GM19351 (cell line): ENCODE data around the gene SLC35B1.
"Not testable (repeated sequence)": the region's sequence is repeated elsewhere in the genome, so short reads cannot be mapped to it uniquely, and the experiment has no call there.

Source experiments
- ATAC-seq: cut with Tn5 transposase; IDR thresholded peaks from one replicate; pipeline ENCODE4 v1.9.1; 2021; ENCODE audit warnings: mild to moderate bottlenecking, moderate library complexity; ENCODE audit not compliant: unreplicated experiment

Gene SLC35B1

DNA sequence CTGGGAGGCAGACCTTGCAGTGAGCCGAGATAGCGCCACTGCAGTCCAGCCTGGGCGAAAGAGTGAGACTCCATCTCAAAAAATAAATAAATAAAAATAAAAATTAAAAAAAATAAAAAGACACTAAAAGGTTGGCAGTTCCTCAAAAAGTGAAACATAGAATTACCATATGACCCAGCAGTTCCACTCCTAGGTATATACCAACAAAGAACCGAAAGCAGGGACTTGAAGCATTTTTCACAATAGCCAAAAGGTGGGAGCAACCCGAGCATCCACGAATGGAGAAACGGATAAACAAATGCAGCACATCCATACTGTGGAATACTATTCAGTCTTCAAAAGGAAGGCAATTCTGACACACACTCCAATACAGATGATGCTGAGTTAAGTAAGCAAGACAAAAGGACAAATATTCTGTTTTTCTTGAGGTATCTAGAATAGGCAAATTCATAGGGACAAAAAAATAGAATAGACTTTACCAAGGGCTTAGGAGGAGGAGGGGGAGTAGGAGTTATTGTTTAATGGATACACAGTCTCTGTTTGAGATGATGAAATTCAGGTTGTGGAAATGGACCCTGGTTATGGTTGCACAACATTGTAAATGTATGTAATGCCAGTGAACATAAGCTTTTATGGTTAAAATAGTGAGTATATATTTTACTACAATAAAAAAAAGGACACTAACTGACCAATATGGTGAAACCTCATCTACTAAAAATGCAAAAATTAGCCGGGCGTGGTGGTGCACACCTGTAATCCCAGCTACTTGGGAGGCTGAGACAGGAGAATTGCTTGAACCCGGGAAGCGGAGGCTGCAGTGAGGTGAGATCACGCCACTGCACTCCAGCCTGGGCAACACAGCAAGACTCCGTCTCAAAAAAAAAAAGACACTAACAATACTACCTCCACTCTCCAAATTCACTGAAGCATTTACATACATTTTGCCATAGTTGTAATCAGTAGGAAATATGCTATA, 27.0 kb upstream of the SLC35B1 start:
- no peak for ATAC-seq

DNA sequence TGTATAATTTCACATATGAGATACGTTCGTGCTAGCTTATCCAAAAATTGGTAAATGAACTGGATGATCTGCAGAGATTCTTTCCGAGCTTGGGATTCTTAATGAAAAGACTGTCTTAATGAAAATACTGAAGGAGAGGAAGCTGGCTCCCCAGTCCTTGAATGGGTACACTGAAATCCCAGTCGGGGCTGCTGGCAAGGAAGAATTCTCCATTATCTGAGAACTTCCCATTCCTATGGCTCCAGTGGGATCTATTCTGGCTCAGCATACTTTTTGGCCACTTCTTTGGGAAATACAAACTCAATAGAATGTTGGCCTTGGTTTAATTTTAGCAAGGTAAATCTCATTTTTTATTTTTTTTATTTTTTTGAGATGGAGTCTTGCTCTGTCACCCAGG, 23.7 kb upstream of the SLC35B1 start:
- no peak for ATAC-seq

DNA sequence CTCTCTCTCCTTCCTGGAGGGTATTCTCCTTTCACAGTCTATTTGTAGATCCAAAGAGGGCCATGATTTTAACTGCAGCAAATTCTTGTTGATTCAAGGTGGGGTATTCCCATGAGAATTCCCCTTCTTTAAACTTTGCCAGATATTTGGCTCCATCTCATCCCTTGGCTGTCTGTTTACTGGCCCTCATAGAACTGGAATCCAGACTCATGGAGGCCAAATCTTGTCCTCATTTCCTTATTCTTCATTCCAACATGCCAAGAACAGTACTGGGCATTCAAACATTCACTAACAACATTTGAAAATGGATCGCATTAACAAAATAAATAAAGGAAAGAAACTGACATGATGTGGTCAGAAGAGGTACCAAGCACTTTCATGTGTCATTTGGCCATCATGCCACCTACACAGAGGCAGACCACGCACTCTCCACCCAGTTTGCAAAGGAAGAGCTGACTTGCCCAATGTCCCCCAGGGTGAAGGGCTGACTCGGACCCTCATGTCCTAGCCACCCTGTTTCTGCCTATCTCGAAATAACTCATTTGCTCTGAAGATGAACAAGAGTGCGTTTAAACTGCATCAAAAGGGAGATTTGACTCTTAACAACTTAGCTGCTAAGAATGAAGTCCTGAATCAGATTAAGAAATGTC, 23.1 kb upstream of the SLC35B1 start:
- no peak for ATAC-seq

DNA sequence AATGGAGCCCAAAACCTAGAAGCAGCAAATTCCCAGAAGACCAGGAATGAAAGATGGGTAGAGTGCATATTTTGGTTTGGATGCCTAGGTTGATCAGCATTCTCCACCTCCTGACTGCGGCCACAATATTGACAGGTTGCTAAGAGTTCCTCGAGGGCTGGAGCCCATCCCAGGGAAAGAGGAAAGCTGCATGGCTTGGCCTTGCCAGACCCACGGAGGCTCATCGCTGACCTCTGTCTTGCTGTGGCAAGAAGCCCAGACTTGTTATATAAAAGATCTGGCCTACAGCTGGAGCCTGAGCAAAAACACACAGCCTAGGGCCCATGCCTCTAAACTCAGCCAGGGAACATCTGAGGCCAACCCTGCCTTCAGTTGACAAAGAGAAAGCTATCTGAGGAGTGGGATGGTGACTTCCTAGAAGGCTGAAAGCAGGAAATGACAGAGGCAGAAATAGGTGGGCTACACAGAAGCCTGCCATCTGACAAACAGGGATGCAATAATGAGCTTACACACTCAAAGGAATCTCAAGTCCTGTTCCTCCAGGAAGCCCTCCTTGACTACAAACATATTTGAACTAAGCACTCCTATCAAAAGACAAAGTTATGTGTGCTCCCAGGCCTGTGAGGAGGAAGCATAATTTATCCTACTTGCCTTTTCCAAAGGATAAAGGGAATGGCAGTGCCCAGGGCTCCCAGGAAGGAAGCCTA, 22.5 kb upstream of the SLC35B1 start:
- no peak for ATAC-seq

DNA sequence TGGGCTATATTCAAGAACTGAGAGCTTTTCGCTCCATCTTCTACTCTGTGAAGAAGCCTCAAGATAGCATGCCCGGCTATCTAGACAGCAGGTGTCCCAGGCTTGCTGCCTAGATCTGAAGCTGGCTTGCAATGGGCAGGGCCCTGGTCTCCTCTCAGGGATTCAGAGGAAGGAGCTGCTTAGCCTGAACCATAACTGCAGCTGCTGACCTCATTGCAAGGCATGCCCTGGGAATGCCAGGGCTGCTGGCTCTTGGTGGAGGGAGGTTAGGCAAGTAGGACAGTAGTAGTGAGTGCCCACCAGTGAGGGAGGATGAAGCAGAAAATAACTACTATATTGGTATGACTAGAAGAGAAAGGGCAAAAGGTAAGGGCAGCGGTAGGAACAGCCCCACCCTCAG, 21.3 kb upstream of the SLC35B1 start:
- ATAC-seq, result no peak

DNA sequence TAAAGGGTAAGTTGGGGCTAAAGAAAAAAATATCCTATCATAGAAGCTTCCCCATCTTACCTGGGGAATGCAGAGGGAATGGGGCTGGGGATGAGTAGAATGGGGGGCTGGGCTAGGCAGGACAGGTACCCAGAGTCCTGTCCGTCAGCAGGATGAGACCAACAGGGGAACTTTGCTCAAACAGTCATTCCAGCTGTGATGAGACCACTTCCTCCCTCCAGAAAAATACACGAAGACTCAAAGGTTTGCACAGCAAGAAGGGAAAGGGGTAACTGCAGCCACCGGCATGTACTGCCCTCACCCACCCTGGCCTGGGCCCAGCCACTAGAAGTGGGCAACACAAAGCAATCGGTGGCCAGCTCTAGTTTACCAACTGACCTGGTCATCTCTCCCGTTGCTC, 20.7 kb upstream of the SLC35B1 start:
- no peak for ATAC-seq

DNA sequence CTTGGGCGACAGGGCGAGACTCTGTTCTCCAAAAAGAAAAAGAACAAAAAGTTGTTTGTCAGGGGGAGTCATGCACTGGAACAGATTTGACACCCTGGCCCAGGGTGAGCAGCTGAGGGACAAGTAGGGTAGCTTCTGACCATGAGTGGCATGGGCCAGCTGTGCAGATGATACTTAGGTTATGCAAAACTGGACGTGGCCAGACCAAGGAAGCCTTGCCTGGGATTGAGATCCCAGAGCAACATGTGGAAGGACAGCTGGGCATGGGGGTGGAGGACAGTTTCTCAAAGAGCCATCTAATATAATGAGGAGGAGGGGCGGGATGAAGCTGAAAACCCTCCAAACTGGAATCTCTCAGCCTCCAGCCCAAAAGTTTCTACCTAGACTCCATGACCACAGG, 19.6 kb upstream of the SLC35B1 start:
- no peak for ATAC-seq

DNA sequence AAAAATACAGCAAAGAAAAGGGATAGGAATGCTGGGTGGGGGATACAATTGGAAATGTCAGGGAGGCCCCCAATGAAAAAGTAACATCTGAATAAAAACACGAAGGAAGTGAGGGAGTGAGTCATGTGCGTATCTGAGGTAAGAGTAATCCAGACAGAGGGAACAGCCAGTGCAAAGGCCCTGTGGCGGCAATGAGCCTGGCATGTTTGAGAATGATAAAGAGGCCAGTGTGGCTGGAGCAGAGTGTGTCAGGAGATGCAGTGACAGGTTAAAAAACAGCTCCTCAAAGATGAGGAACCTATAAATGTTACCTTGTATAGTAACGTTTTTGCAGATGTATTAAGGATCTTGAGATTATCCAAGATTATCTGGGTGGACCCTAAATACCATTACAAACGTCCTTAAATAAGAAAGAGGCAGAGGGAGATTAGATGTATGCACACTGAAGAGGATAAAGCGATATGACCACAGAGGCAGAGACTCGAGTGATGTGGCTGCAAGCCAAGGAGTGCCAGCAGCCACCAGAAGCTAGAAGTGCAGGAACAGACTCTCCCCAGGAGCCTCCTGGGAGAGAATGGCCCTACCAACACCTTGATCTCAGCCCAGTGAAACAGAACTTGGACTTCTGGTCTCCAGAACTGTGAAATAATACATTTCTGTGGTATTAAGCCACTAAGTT, 17.8 kb upstream of the SLC35B1 start:
- no peak for ATAC-seq

DNA sequence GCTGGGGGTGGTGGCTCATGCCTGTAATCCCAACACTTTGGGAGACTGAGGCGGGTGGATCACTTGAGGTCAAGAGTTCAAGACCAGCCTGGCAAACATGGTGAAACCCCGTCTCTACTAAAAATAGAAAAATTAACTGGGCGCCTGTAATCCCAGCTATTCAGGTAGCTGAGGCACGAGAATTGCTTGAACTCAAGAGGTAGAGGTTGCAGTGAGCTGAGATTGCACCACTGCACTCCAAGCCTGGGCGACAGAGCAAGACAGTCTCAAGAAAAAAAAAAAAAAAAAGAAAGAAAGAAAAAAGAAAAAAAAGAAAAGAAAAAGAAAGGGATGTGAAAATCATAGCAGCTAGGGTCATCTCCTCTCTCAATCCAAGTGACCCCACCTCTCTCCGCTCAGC, 16.8 kb upstream of the SLC35B1 start:
- ATAC-seq, result not testable (repeated sequence)

DNA sequence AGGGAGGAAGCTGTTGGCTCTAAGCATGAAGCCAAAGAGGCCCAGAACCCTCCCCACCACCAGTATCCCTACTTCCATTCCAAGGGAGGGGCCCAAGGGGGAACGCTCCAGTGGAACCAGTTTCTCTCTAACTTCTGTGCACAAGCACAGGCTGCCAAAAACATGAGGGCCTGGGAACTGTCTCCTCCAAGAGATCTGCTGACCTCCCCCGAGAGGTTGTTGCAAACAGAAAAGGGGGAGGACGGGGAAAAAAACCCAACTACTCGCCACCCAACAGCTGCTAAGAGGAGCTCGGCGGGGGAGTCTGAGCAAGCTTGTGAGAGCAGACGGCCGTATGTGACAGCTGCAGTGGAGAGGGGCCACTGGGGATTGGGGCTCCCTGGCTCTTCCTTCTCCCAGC, 15.7 kb upstream of the SLC35B1 start:
- ATAC-seq, result no peak

DNA sequence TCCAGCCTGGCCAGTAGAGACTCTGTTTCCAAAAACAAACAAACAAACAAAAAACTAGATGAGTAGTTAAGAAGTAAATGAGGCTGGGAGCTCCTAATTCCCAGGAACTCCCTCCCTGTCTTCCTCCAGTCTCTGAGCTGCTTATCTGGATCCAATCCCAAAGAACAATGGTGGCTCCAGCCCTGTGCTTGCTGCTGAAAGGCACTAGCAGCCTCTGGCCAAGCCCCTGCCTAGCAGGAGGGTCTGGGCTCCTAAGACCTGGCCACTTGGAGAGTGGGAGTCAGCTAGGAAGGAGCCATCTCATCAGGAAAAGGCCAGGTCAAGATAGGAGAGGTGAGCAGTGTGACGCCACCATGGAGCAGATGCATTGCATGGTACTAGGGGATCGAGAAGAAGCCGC, 14.3 kb upstream of the SLC35B1 start:
- ATAC-seq, result no peak

DNA sequence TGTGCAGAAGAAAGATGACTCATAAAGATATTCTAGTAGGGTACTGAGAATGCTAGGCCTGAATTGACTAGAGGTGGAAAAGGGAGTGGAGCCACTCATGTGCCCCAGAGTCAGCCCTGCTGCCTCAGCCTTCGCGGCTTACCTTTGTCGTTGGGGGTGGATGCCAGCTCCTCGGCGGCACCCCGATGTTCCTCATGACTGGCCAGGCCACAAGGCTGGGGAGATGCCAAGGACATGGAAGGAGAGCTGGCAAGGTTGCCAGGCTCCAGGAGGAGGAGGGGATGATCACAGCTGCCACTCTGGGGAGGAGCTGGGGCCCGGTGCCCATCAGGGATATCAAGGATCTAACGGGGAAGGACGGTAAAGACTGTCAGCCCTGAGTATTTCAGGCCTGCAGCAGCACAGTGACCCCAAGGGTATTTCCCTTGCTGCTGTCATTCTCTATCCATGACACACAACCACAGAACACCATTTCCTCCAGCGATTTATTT, 9.7 kb upstream of the SLC35B1 start:
- ATAC-seq, result no peak

DNA sequence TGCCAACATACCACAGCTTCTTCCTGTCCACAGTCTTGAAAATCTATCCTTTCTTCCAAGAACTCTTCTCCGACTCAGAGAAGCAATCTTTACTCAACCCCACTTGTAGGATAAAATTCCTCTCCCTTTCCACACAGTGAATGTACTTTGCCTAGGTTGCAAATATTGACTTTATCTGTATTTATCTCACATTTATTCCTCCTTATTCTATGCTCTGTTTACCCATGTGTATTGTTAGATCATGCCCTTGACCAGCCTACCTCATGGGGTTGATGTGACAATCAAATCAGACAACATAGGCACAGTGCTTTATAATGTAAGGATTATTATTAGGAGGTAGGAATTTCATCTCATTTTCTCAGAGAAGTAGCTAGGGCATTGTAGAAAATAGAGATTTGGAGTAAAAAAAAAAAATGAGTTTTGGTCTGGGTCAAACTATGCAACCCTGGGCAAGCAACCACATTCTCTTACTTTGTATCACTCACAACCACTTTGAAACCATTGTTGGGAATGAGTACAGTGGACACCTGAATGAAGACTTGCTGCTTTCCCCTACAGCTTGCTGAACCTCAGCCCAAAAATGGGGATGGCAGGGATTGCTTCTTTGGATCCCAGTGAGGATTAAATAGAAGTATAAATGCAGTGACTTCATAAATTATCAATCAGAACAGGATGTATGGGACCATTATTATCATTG, 9.1 kb upstream of the SLC35B1 start:
- ATAC-seq, result no peak

DNA sequence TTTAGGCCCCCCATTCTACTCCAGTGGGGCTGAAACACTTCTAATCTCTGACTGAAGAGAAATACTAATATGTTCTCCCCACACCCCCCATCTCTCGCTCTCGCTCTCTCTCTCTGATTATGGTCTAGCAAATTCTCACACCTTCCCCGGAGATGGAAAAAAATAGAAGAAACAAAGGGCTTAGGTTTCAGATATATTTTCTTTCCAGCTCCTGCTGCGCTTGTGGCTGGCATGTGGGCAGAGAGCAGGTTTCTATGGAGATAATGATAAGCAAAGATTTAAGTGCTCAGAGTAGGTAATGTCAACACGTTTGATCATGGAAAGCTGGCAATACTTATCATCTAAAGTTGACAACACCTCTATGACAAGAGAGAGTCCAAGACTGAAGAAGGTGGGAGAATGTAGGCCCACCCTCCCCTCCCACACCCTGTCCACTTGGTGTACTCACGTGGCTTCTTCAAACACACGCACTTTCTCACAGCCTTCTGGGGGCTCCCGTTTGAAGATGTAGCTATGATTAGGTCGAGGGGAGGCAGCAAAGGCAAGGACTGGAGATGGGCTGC, 8.0 kb upstream of the SLC35B1 start:
- no peak for ATAC-seq

DNA sequence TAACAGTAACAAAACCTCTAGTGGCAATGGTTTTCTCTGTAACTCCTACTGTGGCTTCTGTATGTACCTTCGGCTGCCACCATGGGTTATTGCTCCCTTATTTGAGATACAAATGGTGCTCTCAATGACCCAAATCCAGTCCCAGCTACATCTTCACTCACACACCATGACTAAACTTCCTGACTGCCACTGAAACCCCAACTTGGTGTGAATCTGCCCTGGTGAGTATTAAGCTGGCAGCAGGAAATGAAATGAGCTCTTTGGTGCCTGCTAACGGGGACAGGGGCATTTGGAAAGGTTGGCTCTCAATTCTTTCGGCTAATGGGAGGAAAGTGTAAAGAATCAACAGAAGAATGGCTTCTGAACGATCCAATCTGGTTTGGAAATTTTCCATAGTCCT, 7.5 kb upstream of the SLC35B1 start:
- no peak for ATAC-seq

DNA sequence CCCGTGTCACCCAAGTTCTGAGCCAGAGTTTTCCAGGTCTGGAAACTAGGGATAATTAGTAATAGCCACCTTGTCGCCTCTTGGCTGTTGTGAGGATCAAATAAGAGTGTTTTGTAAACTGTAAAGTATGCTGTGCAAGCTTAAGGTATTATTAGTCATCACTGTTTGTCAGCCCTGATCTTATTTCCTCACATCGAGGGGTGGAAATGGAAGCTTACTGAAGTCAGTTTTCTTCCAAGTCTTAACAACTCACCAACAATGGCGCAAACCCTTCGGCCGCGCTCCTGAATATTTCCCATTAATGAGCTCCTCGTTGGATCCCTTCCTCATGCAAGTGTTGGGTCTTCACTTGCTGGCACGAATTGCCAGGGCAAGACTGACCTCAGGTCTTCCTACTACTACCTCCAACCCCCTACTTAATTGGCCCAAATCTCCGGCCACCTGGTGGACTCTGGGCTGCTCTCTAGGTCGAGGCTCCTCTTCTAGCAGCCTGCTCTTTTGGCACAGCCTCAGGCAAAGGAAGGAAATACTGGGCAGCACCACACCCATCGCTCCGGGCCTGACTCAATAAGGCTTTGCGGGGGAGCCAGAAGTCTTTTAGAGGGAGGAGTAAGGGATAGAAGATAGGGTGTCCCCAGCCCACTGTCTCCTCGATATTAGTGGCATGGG, 885 bp upstream of the SLC35B1 start:
- no peak for ATAC-seq

DNA sequence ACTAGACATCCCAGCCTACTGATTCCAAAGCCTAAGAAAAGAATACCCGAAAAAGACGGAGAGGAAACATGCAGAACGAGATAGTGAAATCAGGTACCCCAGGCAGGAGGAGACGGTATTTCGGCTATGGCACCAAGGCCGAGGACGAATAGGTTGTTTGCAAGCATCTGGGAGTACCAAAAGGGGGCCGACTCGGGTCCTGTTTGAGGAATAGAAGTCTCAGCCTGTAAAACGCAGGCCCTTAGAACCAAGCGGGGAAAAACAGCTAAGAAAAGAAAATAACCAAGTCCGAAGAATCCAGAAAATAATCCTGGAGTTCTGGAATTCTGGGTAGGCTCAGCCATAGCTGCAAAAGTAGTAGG, 537 bp downstream of the SLC35B1 start:
- ATAC-seq, result no peak

DNA sequence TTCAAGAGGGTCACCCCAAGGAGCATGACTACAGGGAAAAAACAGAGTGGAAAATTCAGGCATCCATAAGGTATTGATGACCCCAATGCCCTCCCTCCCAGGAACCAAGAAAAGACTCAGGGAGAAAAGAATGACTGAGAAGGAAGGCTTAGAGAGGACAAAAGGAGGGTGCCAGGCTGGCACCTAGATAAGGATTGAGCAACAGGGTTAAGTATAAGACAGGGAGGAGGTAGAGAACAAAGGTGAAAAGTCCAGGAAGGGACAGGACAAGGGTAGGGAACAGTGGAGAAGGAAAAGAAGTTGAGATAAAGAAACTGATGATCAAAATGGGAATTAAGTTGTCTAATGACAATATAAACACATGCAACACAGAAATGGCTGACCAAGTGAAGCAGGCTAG, 2.5 kb downstream of the SLC35B1 start:
- ATAC-seq, result no peak

DNA sequence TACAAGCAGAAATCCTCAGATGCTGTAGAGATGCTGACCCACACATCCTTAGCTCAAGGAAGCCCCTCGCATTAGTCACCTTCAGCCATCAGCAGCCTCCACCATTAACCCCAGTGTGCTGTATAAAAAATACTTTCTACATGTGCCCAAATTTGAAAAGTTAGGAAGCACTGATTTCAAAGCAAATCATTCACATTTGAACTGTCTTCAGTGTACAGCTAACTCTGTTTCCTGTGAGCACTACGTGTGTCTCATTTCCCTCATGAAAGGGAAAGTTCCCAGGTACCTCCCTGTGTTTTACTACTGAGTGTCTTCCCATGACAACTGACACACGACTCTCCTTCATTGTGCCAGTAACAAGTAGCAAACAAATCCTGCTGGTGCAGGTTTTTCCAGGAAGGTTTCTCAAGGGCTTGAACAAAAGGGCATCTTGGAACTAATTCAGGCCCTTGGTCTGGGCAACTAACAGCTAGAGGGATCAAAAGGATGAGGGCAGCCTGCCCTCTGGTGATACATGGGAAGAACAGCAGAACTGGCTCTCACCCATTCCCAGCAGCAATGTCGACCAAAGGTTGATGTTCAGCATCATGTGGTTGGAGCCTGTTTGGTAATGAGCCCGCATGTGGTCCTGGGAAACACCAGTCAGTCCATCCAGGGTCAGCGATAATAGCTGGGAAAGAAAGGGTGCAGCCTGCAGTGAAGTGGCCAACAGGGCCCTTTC, 4.0 kb downstream of the SLC35B1 start:
- no peak for ATAC-seq
